Glomerular visceral epithelial cell (primary cell): ENCODE data around the gene ADRA2B.
"Not testable (repeated sequence)": the region's sequence is repeated elsewhere in the genome, so short reads cannot be mapped to it uniquely, and the experiment has no call there.

Source experiments
- DNase-seq: peaks from one replicate; pipeline ENCODE4 v3.0.0-alpha.2; 2016; ENCODE audit errors: extremely low spot score

The ADRA2B gene

DNA sequence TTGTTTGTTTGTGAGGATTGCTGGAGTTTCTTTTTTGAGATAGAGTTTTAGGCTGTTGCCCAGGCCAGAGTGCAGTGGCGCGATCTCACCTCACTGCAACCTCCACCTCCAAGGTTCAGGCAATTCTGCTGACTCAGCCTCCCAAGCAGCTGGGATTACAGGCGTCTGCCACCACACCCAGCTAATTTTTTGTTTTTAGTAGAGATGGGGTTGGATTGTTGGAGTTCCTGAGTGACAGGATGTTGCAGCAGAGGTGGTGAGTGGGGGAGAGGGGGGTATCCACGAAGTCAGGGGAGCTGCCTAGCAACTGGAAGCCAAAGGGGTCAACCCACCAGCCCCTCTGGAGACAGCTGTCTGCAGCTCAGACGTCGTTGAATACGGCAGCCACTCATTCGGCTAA, 46.5 kb downstream of the ADRA2B start:
- DNase-seq = not testable (repeated sequence)

DNA sequence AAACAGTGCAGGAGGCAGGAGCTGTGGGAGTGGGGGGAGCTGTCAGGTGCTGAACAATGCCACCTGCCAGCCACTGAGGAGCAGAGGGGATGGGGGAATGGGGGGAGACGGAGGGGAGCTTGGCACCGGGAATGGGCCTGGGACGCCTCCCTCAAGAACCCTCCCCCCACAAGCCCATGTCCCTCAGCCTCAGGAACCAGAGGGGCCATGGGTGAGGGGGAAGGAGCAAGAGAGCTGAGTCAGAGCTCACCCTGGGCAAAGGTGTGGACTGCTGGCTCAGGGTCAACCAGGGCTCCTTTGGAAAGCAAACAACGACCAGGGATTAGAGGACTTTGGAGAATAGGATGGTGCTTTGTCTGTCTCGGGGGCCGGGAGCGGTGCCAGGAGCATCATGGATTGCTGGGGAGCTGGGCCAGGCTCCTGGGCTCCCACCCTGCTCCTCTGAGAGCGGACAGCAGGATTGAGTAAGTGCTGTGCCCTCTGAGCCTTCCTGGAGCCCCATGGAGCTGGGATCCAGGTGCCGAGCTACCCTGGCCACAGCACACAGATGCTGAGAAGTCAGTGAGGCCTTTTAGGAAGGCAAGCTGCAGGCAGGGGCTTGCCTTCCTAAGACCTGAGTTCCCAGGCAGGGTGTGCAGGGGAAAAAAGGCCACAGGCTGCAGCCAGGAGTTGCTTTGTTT, 48.3 kb downstream of the ADRA2B start:
- not testable (repeated sequence) for DNase-seq

DNA sequence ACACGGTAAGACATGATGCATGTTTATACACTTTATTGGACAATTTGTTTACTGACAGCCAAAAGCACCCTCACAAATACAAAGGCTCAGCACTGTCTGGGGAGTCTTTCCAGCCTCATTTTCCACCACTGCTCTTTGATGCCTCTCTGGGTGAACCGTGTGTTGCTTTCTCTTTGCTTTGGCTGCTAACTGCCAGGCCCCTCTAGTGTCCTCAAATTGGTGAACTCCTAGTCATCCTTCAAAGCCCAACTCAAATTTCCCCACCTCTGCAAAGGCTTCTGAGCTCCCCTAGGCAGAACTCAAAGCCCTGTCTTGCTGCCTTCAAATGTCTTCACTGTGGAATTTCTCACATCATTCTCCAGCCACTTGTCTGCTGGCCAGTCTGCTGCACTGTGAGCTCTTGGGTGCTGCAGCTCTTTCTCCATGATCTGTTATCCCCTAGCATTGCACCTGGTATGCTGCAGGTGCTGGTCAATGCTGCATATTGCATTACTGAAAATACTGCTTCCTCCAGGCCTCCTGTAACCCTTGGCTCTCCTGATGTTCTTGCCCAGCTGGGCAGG, 49.2 kb downstream of the ADRA2B start:
- not testable (repeated sequence) for DNase-seq

GRCh38 chr2:96066511-96066910, 49.9 kb downstream of the ADRA2B start:
- not testable (repeated sequence) for DNase-seq

DNA sequence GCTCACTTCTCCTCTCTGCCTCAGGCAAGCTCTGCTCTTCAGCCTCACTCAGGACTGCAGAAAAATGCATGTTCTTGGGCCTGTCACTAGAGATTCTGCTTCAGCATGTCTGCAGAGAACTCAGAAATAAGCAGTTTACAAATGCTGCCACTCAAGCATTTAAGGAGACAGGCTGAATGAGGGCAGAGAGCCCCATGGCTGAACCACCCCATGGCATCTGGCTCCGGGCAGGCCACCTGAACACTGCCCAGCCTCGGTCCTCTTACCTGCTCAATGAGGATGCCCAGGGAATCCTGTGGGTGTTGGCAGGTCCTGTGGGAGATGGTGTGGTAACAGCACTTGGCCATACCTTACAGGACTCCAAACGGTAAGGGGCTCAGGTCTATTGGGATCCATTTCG, 50.4 kb downstream of the ADRA2B start:
- DNase-seq = not testable (repeated sequence)

DNA sequence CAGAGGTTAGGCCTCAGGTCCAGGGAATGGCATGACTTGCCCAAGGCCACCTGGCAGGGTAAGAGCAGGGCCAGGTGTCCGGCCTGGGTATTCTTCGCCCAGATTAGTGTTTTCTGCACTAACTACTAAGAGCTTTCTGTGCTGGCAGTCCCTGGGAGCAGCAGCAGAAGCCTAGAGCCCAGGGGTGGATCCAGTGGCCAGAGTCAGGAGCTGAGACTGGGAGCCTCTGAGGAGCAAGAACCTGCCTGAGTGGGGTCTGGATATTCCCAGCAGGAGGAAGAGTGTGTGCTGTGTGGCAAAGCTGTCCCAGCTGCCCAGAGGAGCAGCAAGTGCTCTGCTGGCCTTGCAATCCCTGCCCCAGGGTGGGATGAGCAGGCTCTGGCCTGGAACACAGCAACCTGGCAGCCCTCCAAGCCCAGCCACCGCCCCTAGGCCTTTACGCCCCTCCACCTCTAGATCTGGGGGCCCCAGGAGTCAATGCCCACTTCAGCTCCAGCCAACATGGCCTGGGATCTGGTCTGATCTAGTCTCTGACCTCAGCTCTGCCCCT, 50.9 kb downstream of the ADRA2B start:
- DNase-seq = no peak

- DNase-seq = not testable (repeated sequence)
Observed at GRCh38 chr2:96064760-96065159, 51.6 kb downstream of the ADRA2B start.

DNA sequence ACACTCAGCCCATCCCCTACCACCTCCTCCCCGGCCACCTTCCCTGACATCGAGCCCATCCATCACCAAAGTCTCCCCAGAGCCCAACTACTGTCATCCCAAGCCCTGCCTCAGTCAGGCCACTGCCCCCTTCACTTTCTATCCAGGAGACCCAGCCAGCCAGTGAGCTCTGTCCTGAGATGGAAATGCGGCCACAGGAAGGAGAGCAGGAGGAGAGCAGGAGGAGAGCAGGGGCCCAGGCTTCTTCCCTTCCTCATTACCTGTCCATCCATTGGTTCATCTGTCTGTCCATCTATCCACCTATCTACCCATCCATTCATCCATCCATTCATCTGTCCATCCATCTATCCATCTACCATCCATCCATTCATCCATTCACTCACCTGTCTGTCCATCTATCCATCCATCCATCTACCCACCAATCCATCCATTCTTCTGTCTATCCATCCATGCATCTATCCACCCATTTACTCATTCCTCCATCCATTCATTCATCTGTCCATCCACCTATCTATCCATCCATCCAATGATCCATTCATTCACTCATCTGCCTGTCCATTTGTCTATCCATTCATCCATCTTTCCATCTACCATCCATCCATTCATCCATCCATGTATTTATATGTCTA, 52.2 kb downstream of the ADRA2B start:
- not testable (repeated sequence) for DNase-seq

DNA sequence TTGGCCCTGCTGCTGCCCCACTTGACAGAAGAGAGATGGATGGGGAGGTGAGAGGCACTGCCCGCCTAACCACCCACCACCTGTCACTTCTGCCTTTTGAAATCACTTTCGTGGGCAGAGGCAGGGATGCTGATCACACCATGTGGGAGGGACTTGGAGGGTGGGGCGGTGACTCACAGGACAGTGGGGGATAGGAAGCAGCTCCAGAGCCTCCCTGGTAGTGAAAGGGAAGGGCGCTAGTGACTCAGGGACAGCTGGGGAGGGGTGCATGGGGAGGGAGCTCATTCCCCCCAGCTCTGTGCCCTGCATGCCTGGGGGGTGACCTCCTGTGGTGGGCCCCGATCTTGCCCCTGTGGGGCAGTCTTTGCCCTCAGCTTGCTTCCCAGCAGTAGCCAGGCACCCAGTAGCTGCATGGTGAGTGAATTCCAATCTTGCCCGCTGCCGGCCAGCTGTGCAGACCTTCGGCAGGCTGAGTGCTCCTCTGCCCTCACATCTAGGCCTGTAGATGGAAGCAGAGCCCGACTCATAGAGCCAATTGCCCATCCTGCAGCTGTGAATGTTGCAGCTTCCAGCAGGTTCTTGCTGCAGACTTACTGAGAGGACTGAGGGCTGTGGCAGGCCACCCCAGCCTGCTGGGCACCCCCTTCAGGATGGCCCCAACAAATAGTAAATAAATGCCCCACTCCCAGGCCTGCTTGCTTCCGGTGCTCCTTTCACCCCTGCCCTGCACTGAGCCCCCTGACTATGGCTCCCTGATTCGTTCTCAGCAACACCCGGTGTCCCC, 53.1 kb downstream of the ADRA2B start:
- peak; percentile 85 for DNase-seq
